Activated gamma-delta T cell (primary cell): Measurements from ENCODE around the gene IFNA6.

Experiments
- DNase-seq: peaks from one replicate; lab custom pipeline; 2025; lab: John Stamatoyannopoulos, UW

IFNA6 gene

GRCh38 chr9:21331676-21332402, 18.8 kb downstream of the IFNA6 start:
- DNase-seq: no peak

GRCh38 chr9:21326526-21327139, 24.1 kb downstream of the IFNA6 start:
- no peak for DNase-seq

- DNase-seq: no peak
Observed at GRCh38 chr9:21324047-21324446, 26.6 kb downstream of the IFNA6 start.

- no peak for DNase-seq
Observed at GRCh38 chr9:21322911-21323461, 27.7 kb downstream of the IFNA6 start.

GRCh38 chr9:21320465-21320864, 30.2 kb downstream of the IFNA6 start:
- DNase-seq: no peak

- DNase-seq: no peak
Observed at GRCh38 chr9:21317956-21318923, 32.4 kb downstream of the IFNA6 start.

GRCh38 chr9:21316860-21317259, 33.8 kb downstream of the IFNA6 start:
- DNase-seq: no peak

- no peak for DNase-seq
Observed at GRCh38 chr9:21316032-21316842, 34.5 kb downstream of the IFNA6 start.

GRCh38 chr9:21314152-21314551, 36.5 kb downstream of the IFNA6 start:
- no peak for DNase-seq

GRCh38 chr9:21311889-21312288, 38.8 kb downstream of the IFNA6 start:
- DNase-seq: no peak

- no peak for DNase-seq
Observed at GRCh38 chr9:21305213-21305612, 45.5 kb downstream of the IFNA6 start, which contains the start of gene IFNA5. Gene IFNA5 (minus strand): TSS chr9:21305313. CDS start chr9:21305256, 57 bp downstream.
